WTC11 (cell line): Measurements from ENCODE around the gene FAM149B1. TPM values are rescaled to one million over a fixed set of nuclear protein-coding genes. Genes with fewer than 3 reads are reported as not detected.

Experiments
- total RNA-seq: library from RNA; stranded (reverse); gene quantifications from 3 replicates; pipeline ENCODE4 v1.2.3, GENCODE V29; 2021

The FAM149B1 gene
- total RNA-seq, 1 experiment from 2014 or later: 13.8 TPM

Other genes starting within 250 kb of the FAM149B1 start
- gene PLA2G12B, start 213.3 kb upstream of the FAM149B1 start, total RNA-seq: not detected in 3 replicates
- gene P4HA1, start 71.3 kb upstream of the FAM149B1 start, total RNA-seq: 34.4 to 62.8 TPM (median 59.9 TPM) in 3 replicates
- 1.8 to 2.9 TPM (median 2.0 TPM) in 3 replicates for gene NUDT13, start 57.7 kb upstream of the FAM149B1 start, total RNA-seq
- gene ECD, start 111 bp upstream of the FAM149B1 start, total RNA-seq: 31.6 to 38.2 TPM (median 33.7 TPM) in 3 replicates
- 30.3 to 32.4 TPM (median 30.8 TPM) in 3 replicates for gene DNAJC9, start 79.1 kb downstream of the FAM149B1 start, total RNA-seq
- 130 to 157 TPM (median 136 TPM) in 3 replicates for gene MRPS16, start 84.5 kb downstream of the FAM149B1 start, total RNA-seq
- gene CFAP70, start 190.7 kb downstream of the FAM149B1 start, total RNA-seq: 0.31 to 0.73 TPM (median 0.39 TPM) in 3 replicates
- gene ANXA7, start 245.9 kb downstream of the FAM149B1 start, total RNA-seq: 66.7 to 68.2 TPM (median 67.8 TPM) in 3 replicates